Mesendoderm (in vitro differentiated cells): ENCODE data around the gene TBC1D1.

Experiments
- DNase-seq: peaks from one replicate; pipeline ENCODE4 v3.0.0; 2013
- H2AK5ac ChIP-seq: 2 replicates; pipeline ENCODE4 v1.6.1; 2013; ENCODE audit warnings: low read length, inconsistent platforms
- H2BK120ac ChIP-seq: 2 replicates; pipeline ENCODE4 v1.6.1; 2013; ENCODE audit warnings: low read depth, mild to moderate bottlenecking, low read length, moderate library complexity, mixed read lengths
- H2BK15ac ChIP-seq: replicated peaks from 2 replicates; pipeline ENCODE4 v1.6.1; 2013; ENCODE audit warnings: low read depth, mild to moderate bottlenecking, moderate library complexity
- H2BK5ac ChIP-seq: 2 replicates; pipeline ENCODE4 v1.6.1; 2013; ENCODE audit warnings: low read length, inconsistent platforms
- H3K18ac ChIP-seq: 2 replicates; pipeline ENCODE4 v1.6.1; 2013; ENCODE audit warnings: mild to moderate bottlenecking, low read length, mixed read lengths
- H3K23ac ChIP-seq: one replicate; pipeline ENCODE4 v1.6.1; 2013; ENCODE audit warnings: low read length
- H3K27ac ChIP-seq: 2 replicates; pipeline ENCODE4 v1.5.1; 2013; ENCODE audit warnings: low read depth, mild to moderate bottlenecking, inconsistent platforms, low read length, moderate library complexity
- H3K27me3 ChIP-seq: 2 replicates; pipeline ENCODE4 v1.6.1; 2013; ENCODE audit warnings: low read length, control low read depth, mild to moderate bottlenecking, inconsistent platforms; ENCODE audit not compliant: insufficient read depth, poor library complexity
- H3K36me3 ChIP-seq: 2 replicates; pipeline ENCODE4 v1.6.1; 2013; ENCODE audit warnings: low read length, inconsistent platforms; ENCODE audit not compliant: control insufficient read depth, insufficient read depth
- H3K4ac ChIP-seq: one replicate; pipeline ENCODE4 v1.6.1; 2013; ENCODE audit warnings: low read depth, mild to moderate bottlenecking, low read length, moderate library complexity
- H3K4me1 ChIP-seq: 2 replicates; pipeline ENCODE4 v1.6.1; 2013; ENCODE audit warnings: low read depth, low read length, inconsistent platforms; ENCODE audit not compliant: control insufficient read depth
- H3K4me2 ChIP-seq: 2 replicates; pipeline ENCODE4 v1.6.1; 2013; ENCODE audit warnings: low read length
- H3K4me3 ChIP-seq: 2 replicates; pipeline ENCODE4 v1.5.1; 2013; ENCODE audit warnings: mild to moderate bottlenecking, low read length
- H3K56ac ChIP-seq: one replicate; pipeline ENCODE4 v1.6.1; 2013; ENCODE audit warnings: low read length
- H3K79me1 ChIP-seq: 2 replicates; pipeline ENCODE4 v1.6.1; 2013; ENCODE audit warnings: low read length, inconsistent platforms
- H3K79me2 ChIP-seq: 2 replicates; pipeline ENCODE4 v1.6.1; 2013; ENCODE audit warnings: mild to moderate bottlenecking, low read length; ENCODE audit not compliant: control insufficient read depth, insufficient read depth
- H3K9ac ChIP-seq: 2 replicates; pipeline ENCODE4 v1.6.1; 2013; ENCODE audit warnings: low read length, inconsistent platforms
- H4K5ac ChIP-seq: one replicate; pipeline ENCODE4 v1.6.1; 2013; ENCODE audit warnings: low read length
- H4K8ac ChIP-seq: one replicate; pipeline ENCODE4 v1.6.1; 2013; ENCODE audit warnings: low read depth, mild to moderate bottlenecking, control low read depth, low read length, moderate library complexity
- WGBS: extraction: QIAGEN DNeasy Blood & Tissue Kit; methylation state at CpG from one replicate; pipeline ENCODE4 v1.1.7; 2013; ENCODE audit warnings: low lambda C conversion rate, missing lambda C conversion rate; ENCODE audit not compliant: insufficient coverage; ENCODE audit errors: extremely low coverage; 5-methylcytosine and 5-hydroxymethylcytosine counted together

TBC1D1 gene

DNA sequence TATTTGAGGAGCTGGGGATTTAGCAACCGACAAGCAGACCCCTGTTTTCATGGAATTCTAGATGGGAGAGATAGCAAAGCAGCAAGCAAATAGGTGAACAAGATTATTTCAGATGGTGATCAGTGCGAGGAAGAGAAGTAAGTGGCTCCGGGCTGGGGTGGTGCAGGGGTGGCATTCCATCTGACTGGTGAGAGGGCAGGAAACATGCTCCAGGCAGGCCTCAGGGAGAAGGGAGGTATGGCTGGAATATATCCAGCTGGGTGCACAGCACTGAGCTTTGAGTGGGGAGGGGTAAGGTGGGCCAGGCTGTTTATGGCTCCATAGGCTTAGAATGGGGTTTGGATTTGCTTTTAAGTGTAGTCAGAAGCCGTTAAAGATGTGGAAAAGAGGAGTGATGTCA lies 90.5 kb downstream of the TBC1D1 start:
- no peak overlapping the region for H3K18ac ChIP-seq
- peaks cover 11% of the 10 kb centered on the region for H3K4me1 ChIP-seq
- H3K27me3 ChIP-seq, result no peaks in the 10 kb centered on the region
- no peak overlapping the region for H2AK5ac ChIP-seq
- peak overlapping the region; percentile 8 for H3K9ac ChIP-seq
- peak overlapping the region; percentile 41 for H3K27ac ChIP-seq
- H3K4me2 ChIP-seq, result no peak overlapping the region
- H3K36me3 ChIP-seq, result no peaks in the 10 kb centered on the region
- no peak overlapping the region for H4K5ac ChIP-seq
- no peak overlapping the region for H3K56ac ChIP-seq
- no peak overlapping the region for H4K8ac ChIP-seq
- H2BK15ac ChIP-seq, result no peak overlapping the region
- no peak overlapping the region for H3K4me3 ChIP-seq
- no peak overlapping the region for H2BK5ac ChIP-seq
- DNase-seq, result peak; percentile 57
- H3K4ac ChIP-seq, result no peak overlapping the region
- H3K23ac ChIP-seq, result no peak overlapping the region
- no CpG with 5 or more reads among the region's 4 CpGs for WGBS
- H3K79me2 ChIP-seq, result peaks cover 49% of the 10 kb centered on the region
- H3K79me1 ChIP-seq, result peaks cover 8% of the 10 kb centered on the region
- no peak overlapping the region for H2BK120ac ChIP-seq

DNA sequence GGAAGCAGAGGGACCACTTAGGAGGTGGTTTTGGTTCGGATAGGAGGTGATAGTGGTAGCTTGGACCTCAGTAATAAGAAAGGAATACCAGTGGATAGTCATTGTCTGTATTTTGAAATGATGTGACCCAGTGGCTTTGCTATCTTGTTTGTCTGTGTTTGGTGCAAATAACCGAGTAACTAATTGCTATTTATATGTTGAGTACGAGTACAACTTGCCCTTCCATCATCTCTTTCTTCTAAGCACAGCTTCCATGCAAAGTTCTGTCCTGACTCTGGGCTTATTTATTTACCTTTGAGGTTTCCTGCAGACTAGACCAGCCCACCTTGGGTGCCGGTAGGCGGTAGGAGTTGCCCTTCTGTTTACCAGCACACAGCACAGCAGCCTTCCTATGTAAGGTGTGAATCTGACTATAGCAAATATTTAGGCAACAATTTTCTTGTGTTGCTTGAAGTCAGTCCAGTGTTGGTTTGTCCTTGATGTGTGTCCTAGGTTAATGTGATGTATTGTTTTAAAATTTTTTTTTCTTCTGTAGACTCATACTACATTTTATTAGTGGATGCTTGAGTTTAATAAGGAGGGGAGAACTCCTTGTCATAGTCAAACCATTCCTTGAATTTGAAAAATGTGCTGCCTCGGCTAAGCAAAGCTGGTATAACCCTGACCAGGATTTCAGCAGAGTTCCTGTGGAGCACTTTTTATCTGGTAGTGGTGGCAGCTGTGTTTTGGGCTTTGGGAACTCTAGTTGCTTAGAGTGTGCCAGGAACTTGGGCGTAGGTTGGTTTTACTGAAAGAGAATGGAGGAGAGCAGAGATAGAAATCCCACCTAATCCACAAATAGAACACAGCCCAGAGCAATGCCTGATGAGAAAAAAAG lies 91.2 kb downstream of the TBC1D1 start:
- H3K27me3 ChIP-seq, result no peaks in the 10 kb centered on the region
- no peak overlapping the region for H2BK15ac ChIP-seq
- no peak overlapping the region for H3K4me3 ChIP-seq
- no peak overlapping the region for H2BK120ac ChIP-seq
- no peak overlapping the region for H3K23ac ChIP-seq
- peak overlapping the region; percentile 41 for H3K27ac ChIP-seq
- no peaks in the 10 kb centered on the region for H3K36me3 ChIP-seq
- H3K4me2 ChIP-seq, result no peak overlapping the region
- no peak overlapping the region for H2BK5ac ChIP-seq
- no peak overlapping the region for H4K5ac ChIP-seq
- peaks cover 53% of the 10 kb centered on the region for H3K79me2 ChIP-seq
- no peak overlapping the region for H3K4ac ChIP-seq
- peaks cover 13% of the 10 kb centered on the region for H3K4me1 ChIP-seq
- no peak overlapping the region for H3K56ac ChIP-seq
- peak overlapping the region; percentile 8 for H3K9ac ChIP-seq
- no CpG with 5 or more reads among the region's 7 CpGs for WGBS
- peaks cover 10% of the 10 kb centered on the region for H3K79me1 ChIP-seq
- H2AK5ac ChIP-seq, result no peak overlapping the region
- no peak overlapping the region for H4K8ac ChIP-seq
- no peak overlapping the region for H3K18ac ChIP-seq
- peak; percentile 85 for DNase-seq

- Histone ChIP-seq H3K4ac (no peak overlapping the region), H2BK15ac (no peak overlapping the region), H3K36me3 (no peaks in the 10 kb centered on the region), H3K4me1 (peaks cover 14% of the 10 kb centered on the region), H3K27me3 (no peaks in the 10 kb centered on the region), H3K18ac (no peak overlapping the region), H3K79me1 (peaks cover 10% of the 10 kb centered on the region), H3K23ac (no peak overlapping the region), H3K4me3 (no peak overlapping the region), H3K79me2 (peaks cover 53% of the 10 kb centered on the region), H4K8ac (no peak overlapping the region), H3K9ac (no peak overlapping the region), H4K5ac (no peak overlapping the region), H2AK5ac (no peak overlapping the region), H3K56ac (peak overlapping the region; percentile 5), H2BK5ac (no peak overlapping the region), H3K27ac (no peak overlapping the region), H2BK120ac (no peak overlapping the region), H3K4me2 (no peak overlapping the region)
- no peak for DNase-seq
- no CpG with 5 or more reads among the region's 5 CpGs for WGBS
These were observed 91.9 kb downstream of the TBC1D1 start for GRCh38 chr4:37982736-37983135.

DNA sequence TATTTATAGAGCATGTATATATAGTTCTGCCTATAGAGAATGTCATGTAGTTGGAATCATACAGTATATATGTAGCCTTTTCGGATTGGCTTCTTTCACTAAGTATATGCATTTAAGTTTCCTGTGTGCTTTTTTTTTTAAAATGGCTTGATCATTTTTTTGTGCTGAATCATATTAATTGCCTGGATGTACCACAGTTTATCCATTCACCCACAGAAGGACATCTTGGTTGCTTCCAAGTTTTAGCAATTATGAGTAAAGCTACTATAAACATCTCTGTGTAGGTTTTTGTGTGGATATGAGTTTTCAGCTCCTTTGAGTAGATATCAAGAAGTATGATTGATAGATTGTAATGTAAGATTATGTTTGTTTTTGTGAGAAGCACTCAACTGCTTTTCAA lies 93.1 kb downstream of the TBC1D1 start:
- Histone ChIP-seq H4K5ac (no peak overlapping the region), H3K79me1 (peaks cover 10% of the 10 kb centered on the region), H2BK15ac (no peak overlapping the region), H3K36me3 (no peaks in the 10 kb centered on the region), H2BK120ac (no peak overlapping the region), H3K23ac (no peak overlapping the region), H3K18ac (no peak overlapping the region), H4K8ac (no peak overlapping the region), H3K56ac (no peak overlapping the region), H3K27ac (no peak overlapping the region), H3K4ac (no peak overlapping the region), H3K27me3 (no peaks in the 10 kb centered on the region), H3K79me2 (peaks cover 45% of the 10 kb centered on the region), H3K4me2 (no peak overlapping the region), H2BK5ac (no peak overlapping the region), H3K9ac (no peak overlapping the region), H3K4me3 (no peak overlapping the region), H2AK5ac (no peak overlapping the region), H3K4me1 (peaks cover 21% of the 10 kb centered on the region)
- no CpG with 5 or more reads among the region's 1 CpG for WGBS
- no peak for DNase-seq

GRCh38 chr4:37985730-37986275 lies 94.9 kb downstream of the TBC1D1 start:
- DNase-seq, result no peak
- Histone ChIP-seq H4K5ac (no peak overlapping the region), H3K27ac (no peak overlapping the region), H3K18ac (no peak overlapping the region), H2BK5ac (no peak overlapping the region), H4K8ac (no peak overlapping the region), H3K27me3 (no peaks in the 10 kb centered on the region), H2AK5ac (no peak overlapping the region), H2BK15ac (no peak overlapping the region), H3K9ac (no peak overlapping the region), H3K4me3 (no peak overlapping the region), H3K36me3 (no peaks in the 10 kb centered on the region), H3K79me1 (peaks cover 7% of the 10 kb centered on the region), H2BK120ac (no peak overlapping the region), H3K4me1 (peaks cover 28% of the 10 kb centered on the region), H3K4ac (no peak overlapping the region), H3K23ac (no peak overlapping the region), H3K56ac (no peak overlapping the region), H3K79me2 (peaks cover 41% of the 10 kb centered on the region), H3K4me2 (no peak overlapping the region)
- no CpG with 5 or more reads among the region's 3 CpGs for WGBS
